DND-41 (cell line): ENCODE results near the gene LRRC27.

Source experiments
- ATAC-seq: fragments of 200-7000 bp; cut with Tn5 transposase; 3 replicates; pipeline ENCODE4 v1.9.1; 2021; ENCODE audit warnings: low read depth; ENCODE audit not compliant: insufficient read depth
- DNase-seq: peaks from one replicate; pipeline ENCODE4 v3.0.0-alpha.2; 2020
- H2AFZ ChIP-seq: 2 replicates; pipeline ENCODE4 v1.6.0; 2012; ENCODE audit warnings: low read depth, low read length
- H3K27ac ChIP-seq: 2 replicates; pipeline ENCODE4 v1.5.1; 2012; ENCODE audit warnings: low read length, inconsistent platforms
- H3K27me3 ChIP-seq: fragments of 200-600 bp; sonication (generic); 2 replicates; pipeline ENCODE4 v1.6.0; 2012; ENCODE audit warnings: low read length, mild to moderate bottlenecking, inconsistent platforms; ENCODE audit not compliant: insufficient read depth, poor library complexity
- H3K36me3 ChIP-seq: 2 replicates; pipeline ENCODE4 v1.5.1; 2012; ENCODE audit warnings: low read length, inconsistent platforms; ENCODE audit not compliant: insufficient read depth
- H3K4me1 ChIP-seq: 2 replicates; pipeline ENCODE4 v1.5.1; 2012; ENCODE audit warnings: mild to moderate bottlenecking, low read length; ENCODE audit not compliant: insufficient read depth
- H3K4me2 ChIP-seq: 2 replicates; pipeline ENCODE4 v1.6.0; 2012; ENCODE audit warnings: mild to moderate bottlenecking, moderate library complexity, low read length, inconsistent platforms; ENCODE audit not compliant: insufficient read depth
- H3K4me3 ChIP-seq, 2 experiments: fragments of 200-600 bp in 1 of 2; shearing (Covaris generic) in 1 of 2; 2 replicates each; pipeline ENCODE4 v1.5.1; 2012 to 2016; ENCODE audit warnings: inconsistent platforms in 2 of 2, low read length in 2 of 2, mild to moderate bottlenecking in 2 of 2, low read depth in 1 of 2, moderate library complexity in 1 of 2
- H3K79me2 ChIP-seq: 2 replicates; pipeline ENCODE4 v1.6.0; 2012; ENCODE audit warnings: low read length, inconsistent platforms; ENCODE audit not compliant: insufficient read depth
- H3K9ac ChIP-seq: 2 replicates; pipeline ENCODE4 v1.6.0; 2012; ENCODE audit warnings: low read depth, mild to moderate bottlenecking, inconsistent platforms, low read length, moderate library complexity
- H3K9me3 ChIP-seq: 2 replicates; pipeline ENCODE4 v1.5.1; 2012; ENCODE audit warnings: low read length, moderate library complexity, mild to moderate bottlenecking, inconsistent platforms; ENCODE audit not compliant: insufficient read depth, severe bottlenecking
- H4K20me1 ChIP-seq: 2 replicates; pipeline ENCODE4 v1.6.0; 2012; ENCODE audit warnings: low read length; ENCODE audit not compliant: insufficient read depth
- EZH2 ChIP-seq: IDR thresholded peaks from 3 replicates; pipeline ENCODE4 v1.6.1; 2012; ENCODE audit warnings: borderline replicate concordance, low read depth, mild to moderate bottlenecking, moderate library complexity, low read length, inconsistent platforms; ENCODE audit not compliant: severe bottlenecking
- TF ChIP-seq, protein P1 (sequence below): IDR thresholded peaks from 2 replicates; pipeline ENCODE4 v1.5.1; 2012; ENCODE audit warnings: borderline replicate concordance, low read length, moderate library complexity, mild to moderate bottlenecking; ENCODE audit not compliant: poor library complexity, severe bottlenecking; ENCODE audit errors: extremely low read depth

Gene LRRC27

GRCh38 chr10:132361581-132362101 lies 29.6 kb downstream of the LRRC27 start:
- H3K4me2 ChIP-seq = no peak overlapping the region
- ATAC-seq (no peak), DNase-seq (no peak)
- no peak overlapping the region for H3K27ac ChIP-seq
- no peak overlapping the region for H2AFZ ChIP-seq
- no peak overlapping the region for H3K4me3 ChIP-seq
- no peaks in the 10 kb centered on the region for H3K4me1 ChIP-seq
- no peaks in the 10 kb centered on the region for H3K79me2 ChIP-seq
- no peaks in the 10 kb centered on the region for H3K9me3 ChIP-seq
- no peak for TF ChIP-seq EZH2
- TF ChIP-seq, protein P1, sequence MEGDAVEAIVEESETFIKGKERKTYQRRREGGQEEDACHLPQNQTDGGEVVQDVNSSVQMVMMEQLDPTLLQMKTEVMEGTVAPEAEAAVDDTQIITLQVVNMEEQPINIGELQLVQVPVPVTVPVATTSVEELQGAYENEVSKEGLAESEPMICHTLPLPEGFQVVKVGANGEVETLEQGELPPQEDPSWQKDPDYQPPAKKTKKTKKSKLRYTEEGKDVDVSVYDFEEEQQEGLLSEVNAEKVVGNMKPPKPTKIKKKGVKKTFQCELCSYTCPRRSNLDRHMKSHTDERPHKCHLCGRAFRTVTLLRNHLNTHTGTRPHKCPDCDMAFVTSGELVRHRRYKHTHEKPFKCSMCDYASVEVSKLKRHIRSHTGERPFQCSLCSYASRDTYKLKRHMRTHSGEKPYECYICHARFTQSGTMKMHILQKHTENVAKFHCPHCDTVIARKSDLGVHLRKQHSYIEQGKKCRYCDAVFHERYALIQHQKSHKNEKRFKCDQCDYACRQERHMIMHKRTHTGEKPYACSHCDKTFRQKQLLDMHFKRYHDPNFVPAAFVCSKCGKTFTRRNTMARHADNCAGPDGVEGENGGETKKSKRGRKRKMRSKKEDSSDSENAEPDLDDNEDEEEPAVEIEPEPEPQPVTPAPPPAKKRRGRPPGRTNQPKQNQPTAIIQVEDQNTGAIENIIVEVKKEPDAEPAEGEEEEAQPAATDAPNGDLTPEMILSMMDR = no peak
- peaks cover 3% of the 10 kb centered on the region; the same call in 1 of the 2 replicates for H3K36me3 ChIP-seq
- H3K27me3 ChIP-seq = no peaks in the 10 kb centered on the region
- H4K20me1 ChIP-seq = no peaks in the 10 kb centered on the region
- no peak overlapping the region for H3K9ac ChIP-seq

DNA sequence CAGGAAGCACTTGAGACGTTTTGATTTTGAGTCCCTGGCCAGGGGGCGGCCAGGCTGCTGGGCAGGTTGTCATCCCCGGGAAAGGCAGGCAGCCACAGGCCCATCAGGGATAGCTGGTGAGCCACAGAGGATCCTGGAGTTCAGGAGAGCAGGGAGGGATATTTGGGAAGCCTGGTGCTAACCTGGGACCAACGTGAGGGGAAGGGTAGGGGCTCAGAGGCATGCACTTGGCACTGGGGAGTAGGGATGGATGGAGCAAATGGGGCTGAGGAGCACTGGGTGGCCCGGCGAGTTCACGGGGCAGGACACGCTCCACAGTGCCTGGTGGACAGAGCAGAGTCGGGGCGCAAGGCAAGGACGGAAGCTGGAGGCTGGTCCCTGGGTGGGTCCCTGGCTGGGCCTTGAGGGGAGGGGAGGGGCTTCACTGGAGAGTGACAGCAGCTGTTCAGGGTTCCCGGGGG lies 30.2 kb downstream of the LRRC27 start:
- Histone ChIP-seq H3K9ac (no peak overlapping the region), H3K79me2 (no peaks in the 10 kb centered on the region), H3K4me1 (no peaks in the 10 kb centered on the region), H3K27ac (no peak overlapping the region), H2AFZ (no peak overlapping the region), H4K20me1 (no peaks in the 10 kb centered on the region), H3K4me2 (no peak overlapping the region), H3K4me3 (no peak overlapping the region), H3K9me3 (no peaks in the 10 kb centered on the region), H3K27me3 (no peaks in the 10 kb centered on the region), H3K36me3 (peaks cover 3% of the 10 kb centered on the region; the same call in 1 of the 2 replicates)
- TF ChIP-seq EZH2 = no peak
- TF ChIP-seq, protein P1 = no peak
- no peak for DNase-seq
- ATAC-seq = no peak

GRCh38 chr10:132363376-132363775 lies 31.4 kb downstream of the LRRC27 start:
- DNase-seq (no peak), ATAC-seq (no peak)
- Histone ChIP-seq H3K79me2 (no peaks in the 10 kb centered on the region), H3K36me3 (peaks cover 3% of the 10 kb centered on the region; the same call in 1 of the 2 replicates), H4K20me1 (no peaks in the 10 kb centered on the region), H3K9me3 (no peaks in the 10 kb centered on the region), H3K4me3 (no peak overlapping the region), H3K27ac (no peak overlapping the region), H2AFZ (no peak overlapping the region), H3K9ac (no peak overlapping the region), H3K4me2 (no peak overlapping the region), H3K27me3 (no peaks in the 10 kb centered on the region), H3K4me1 (no peaks in the 10 kb centered on the region)
- TF ChIP-seq EZH2 = no peak
- TF ChIP-seq, protein P1 = no peak
